ENCODE data around the gene JMJD8.

JMJD8 gene

DNA sequence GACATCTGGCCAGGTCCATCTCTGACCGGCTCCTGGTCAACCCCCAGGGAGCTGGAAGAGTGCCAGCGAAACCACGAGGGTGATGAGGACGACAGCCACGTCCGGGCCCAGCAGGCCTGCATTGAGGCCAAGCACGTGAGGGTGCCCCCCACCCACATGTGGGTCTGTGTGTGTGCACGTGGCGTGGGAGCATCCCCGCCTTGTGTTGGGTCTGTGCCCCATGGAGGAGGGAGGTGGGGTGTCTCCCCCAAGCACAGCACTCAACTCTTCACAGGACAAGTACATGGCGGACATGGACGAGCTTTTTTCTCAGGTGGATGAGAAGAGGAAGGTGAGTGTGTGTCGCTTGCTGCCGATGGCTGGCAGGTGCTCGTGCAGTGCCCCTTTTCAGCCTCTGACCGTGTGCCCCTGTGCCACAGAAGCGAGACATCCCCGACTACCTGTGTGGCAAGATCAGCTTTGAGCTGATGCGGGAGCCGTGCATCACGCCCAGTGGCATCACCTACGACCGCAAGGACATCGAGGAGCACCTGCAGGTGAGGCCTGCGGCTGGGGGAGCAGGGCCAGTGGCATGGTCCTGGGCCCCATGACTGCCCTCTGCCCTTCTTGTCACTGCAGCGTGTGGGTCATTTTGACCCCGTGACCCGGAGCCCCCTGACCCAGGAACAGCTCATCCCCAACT, 2.2 kb downstream of the JMJD8 start:
- TF ChIP-seq GATA3 (IDR thresholded peaks at IDR 0.05; ENCODE audit: low read depth, low read length) = no peak
- TF ChIP-seq GATA2 (IDR thresholded peaks at IDR 0.05; ENCODE audit: low read depth, low read length) = no peak

DNA sequence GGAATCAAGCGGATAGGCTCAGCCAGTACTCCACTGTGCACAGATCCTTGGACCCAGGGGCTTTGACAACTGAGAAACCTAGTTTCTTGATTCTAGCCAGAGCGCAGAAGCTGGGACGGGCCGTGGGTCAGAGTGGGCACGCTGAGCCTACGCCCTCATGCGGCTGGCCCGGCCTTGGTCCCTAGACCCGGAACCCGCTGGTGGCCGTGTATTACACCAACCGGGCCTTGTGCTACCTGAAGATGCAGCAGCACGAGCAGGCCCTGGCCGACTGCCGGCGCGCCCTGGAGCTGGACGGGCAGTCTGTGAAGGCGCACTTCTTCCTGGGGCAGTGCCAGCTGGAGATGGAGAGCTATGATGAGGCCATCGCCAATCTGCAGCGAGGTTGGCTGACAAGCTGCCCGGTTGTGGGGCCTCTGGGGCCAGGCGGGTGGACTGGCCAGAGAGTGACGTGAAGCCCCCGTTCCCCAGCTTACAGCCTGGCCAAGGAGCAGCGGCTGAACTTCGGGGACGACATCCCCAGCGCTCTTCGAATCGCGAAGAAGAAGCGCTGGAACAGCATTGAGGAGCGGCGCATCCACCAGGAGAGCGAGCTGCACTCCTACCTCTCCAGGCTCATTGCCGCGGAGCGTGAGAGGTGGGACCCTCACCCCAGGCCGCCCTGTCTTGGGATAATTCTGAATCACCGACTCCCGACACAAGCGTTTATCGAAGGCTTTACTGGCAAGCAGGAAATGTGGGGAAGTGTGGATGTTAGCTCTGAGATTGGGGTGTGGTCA, 3.0 kb downstream of the JMJD8 start:
- TF ChIP-seq GATA3 (IDR thresholded peaks at IDR 0.05; ENCODE audit: low read depth, low read length) (no peak), GATA2 (IDR thresholded peaks at IDR 0.05; ENCODE audit: low read depth, low read length) (no peak)

GRCh38 chr16:680625-680945, 3.5 kb downstream of the JMJD8 start:
- TF ChIP-seq GATA3 (IDR thresholded peaks at IDR 0.05; ENCODE audit: low read depth, low read length) (no peak), GATA2 (IDR thresholded peaks at IDR 0.05; ENCODE audit: low read depth, low read length) (no peak)

DNA sequence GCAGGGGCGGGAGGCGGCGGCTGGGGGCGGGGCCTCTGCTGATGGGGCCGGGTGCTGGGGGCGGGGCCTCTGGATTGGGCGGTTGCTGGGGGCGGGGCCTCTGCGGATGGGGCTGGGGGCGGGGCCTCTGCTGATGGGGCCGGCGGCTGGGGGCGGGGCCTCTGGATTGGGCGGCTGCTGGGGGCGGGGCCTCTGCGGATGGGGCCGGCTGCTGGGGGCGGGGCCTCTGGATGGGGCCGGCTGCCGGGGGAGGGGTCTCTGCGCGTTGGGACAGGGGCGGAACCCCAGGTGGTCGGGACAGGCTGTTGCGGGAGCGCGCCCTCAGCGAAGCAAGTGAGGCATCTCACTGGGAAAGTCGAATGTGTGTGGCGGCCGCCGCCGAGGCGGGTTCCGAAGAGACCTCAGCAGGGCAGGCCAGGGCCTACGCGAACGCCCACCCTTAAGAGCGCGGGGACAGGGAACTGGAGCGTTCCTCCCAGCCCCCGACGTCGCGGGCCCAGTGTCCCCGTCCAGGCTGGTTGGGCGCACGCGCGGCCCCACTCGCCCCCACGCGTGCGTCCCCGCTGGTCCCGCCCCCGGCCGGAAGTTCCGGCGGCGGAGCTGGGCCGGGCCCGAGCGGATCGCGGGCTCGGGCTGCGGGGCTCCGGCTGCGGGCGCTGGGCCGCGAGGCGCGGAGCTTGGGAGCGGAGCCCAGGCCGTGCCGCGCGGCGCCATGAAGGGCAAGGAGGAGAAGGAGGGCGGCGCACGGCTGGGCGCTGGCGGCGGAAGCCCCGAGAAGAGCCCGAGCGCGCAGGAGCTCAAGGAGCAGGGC, 4.1 kb downstream of the JMJD8 start, which contains the start of gene STUB1:
Gene STUB1 (plus strand): TSS at position 597 of the 811 bp plus-strand sequence. CDS start 116 bp downstream, at position 713.
- TF ChIP-seq GATA2 (IDR thresholded peaks at IDR 0.05; ENCODE audit: low read depth, low read length) (no peak), GATA3 (IDR thresholded peaks at IDR 0.05; ENCODE audit: low read depth, low read length) (no peak)

- no peak for TF ChIP-seq GATA3 (IDR thresholded peaks at IDR 0.05; ENCODE audit: low read depth, low read length)
- no peak for TF ChIP-seq GATA2 (IDR thresholded peaks at IDR 0.05; ENCODE audit: low read depth, low read length)
These were observed 5.0 kb downstream of the JMJD8 start for GRCh38 chr16:678858-679813.

GRCh38 chr16:678209-678857, 5.8 kb downstream of the JMJD8 start:
- TF ChIP-seq GATA2 (IDR thresholded peaks at IDR 0.05; ENCODE audit: low read depth, low read length) = no peak
- no peak for TF ChIP-seq GATA3 (IDR thresholded peaks at IDR 0.05; ENCODE audit: low read depth, low read length)

DNA sequence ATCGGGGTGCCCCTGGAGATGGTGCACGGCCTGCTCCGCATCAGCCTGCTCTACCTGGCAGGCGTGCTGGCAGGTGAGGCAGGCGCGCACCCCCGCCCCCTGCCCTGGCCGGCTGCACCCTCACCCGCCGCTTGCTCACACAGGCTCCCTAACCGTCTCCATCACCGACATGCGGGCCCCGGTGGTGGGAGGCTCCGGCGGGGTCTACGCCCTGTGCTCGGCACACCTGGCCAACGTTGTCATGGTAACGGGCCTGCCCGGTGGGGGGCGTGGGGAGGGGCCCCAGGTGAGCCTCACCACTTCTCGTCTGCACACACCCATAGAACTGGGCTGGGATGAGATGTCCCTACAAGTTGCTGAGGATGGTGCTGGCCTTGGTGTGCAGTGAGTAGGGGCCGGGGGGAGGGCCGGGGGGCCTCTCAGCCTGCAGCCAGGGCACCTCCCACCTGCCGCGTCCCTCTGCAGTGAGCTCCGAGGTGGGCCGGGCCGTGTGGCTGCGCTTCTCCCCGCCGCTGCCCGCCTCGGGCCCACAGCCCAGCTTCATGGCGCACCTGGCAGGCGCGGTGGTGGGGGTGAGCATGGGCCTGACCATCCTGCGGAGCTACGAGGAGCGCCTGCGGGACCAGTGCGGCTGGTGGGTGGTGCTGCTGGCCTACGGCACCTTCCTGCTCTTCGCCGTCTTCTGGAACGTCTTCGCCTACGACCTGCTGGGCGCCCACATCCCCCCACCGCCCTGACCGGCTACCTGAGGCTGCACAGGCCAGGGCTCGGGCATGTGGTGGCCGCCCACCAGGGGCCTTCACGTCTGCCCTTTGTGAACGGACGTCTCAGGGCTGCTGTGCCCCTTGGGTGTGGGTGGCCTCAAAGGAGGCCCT, 6.6 kb downstream of the JMJD8 start:
- TF ChIP-seq GATA2 (IDR thresholded peaks at IDR 0.05; ENCODE audit: low read depth, low read length) (no peak), GATA3 (IDR thresholded peaks at IDR 0.05; ENCODE audit: low read depth, low read length) (no peak)

DNA sequence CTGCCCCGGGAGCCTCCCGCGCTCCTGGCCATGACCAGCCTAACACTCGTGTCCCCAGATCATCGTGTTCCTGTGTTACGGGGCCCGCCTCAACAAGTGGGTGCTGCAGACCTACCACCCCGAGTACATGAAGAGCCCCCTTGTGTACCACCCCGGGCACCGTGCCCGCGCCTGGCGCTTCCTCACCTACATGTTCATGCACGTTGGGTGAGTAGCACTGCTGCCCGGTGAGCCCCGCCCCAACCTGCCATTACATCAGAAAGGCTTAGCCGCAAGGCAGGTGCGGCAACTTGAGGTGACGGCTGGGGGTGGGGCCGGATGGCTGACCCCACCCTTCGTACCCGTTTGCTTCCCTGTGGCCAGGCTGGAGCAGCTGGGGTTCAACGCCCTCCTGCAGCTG, 7.2 kb downstream of the JMJD8 start:
- TF ChIP-seq GATA2 (IDR thresholded peaks at IDR 0.05; ENCODE audit: low read depth, low read length) = no peak
- TF ChIP-seq GATA3 (IDR thresholded peaks at IDR 0.05; ENCODE audit: low read depth, low read length) = no peak

- TF ChIP-seq GATA2 (IDR thresholded peaks at IDR 0.05; ENCODE audit: low read depth, low read length) = no peak
- no peak for TF ChIP-seq GATA3 (IDR thresholded peaks at IDR 0.05; ENCODE audit: low read depth, low read length)
These were observed 7.6 kb downstream of the JMJD8 start for GRCh38 chr16:676565-676902.

GRCh38 chr16:675884-676564, 8.1 kb downstream of the JMJD8 start:
- TF ChIP-seq GATA3 (IDR thresholded peaks at IDR 0.05; ENCODE audit: low read depth, low read length) = no peak
- TF ChIP-seq GATA2 (IDR thresholded peaks at IDR 0.05; ENCODE audit: low read depth, low read length) = no peak

- TF ChIP-seq GATA3 (IDR thresholded peaks at IDR 0.05; ENCODE audit: low read depth, low read length) = no peak
- no peak for TF ChIP-seq GATA2 (IDR thresholded peaks at IDR 0.05; ENCODE audit: low read depth, low read length)
These were observed 8.9 kb downstream of the JMJD8 start, which contains the start of gene RHBDL1 for GRCh38 chr16:674968-675883. RHBDL1 (plus strand) TSS chr16:675671; CDS start chr16:675791, 120 bp downstream.

Data from SH-SY5Y (cell line).